ENCODE measurements around the gene MICB.
"Not testable (repeated sequence)": the region's sequence is repeated elsewhere in the genome, so short reads cannot be mapped to it uniquely, and the experiment has no call there.

Gene MICB

DNA sequence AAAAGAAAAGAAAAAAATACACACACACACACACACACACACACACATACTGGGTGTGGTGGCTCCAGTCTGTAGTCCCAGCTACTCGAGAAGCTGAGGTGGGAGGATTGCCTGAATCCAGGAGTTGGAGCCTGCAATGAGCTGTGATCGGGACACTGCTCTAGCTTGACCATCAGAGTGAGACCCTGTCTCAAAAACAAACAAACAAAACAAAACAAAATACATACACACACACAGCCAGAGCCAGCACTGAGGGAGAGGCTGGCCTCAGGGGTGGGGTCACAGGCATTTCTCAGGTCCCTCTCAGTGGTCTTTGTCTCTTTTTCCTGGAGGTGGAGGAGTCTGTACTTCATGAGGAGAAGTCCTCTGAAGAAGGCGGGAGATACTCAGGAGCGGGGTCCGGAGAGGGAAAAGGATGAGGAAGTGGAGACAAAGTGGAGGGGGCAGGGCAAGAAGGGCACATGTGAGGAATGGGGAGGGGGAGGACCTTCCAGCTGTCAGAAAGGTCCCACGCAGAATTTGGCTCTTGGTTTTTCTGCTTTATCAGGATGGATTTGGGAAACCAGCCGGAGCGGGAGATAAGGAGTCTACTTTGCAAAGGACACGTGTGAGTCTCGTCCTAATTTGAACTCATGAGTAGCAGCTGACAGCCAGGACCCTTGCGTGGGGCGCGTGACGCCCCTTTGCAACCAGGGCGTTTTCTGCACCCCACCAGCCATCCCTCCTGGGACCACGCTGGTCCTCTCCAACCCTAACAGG is 7.7 kb upstream of the MICB start:
- H3K9ac ChIP-seq (ENCODE audit: insufficient read length), result no peak overlapping the region
- no peak for DNase-seq (ENCODE audit: low read depth, low spot score)
- H3K4me3 ChIP-seq, result no peak overlapping the region
- no peaks in the 10 kb centered on the region for H3K9me3 ChIP-seq (ENCODE audit: low read depth, low read length)
- H3K36me3 ChIP-seq (ENCODE audit: insufficient read depth, low read length), result no peaks in the 10 kb centered on the region
- no peak for TF ChIP-seq POLR2AphosphoS5 (IDR thresholded peaks at IDR 0.05; ENCODE audit: borderline replicate concordance, low read depth, low read length)
- no peak for TF ChIP-seq FOXP2 (optimal IDR thresholded peaks at IDR 0.05; ENCODE audit: control extremely low read depth, extremely low read length, insufficient read depth)
- TF ChIP-seq EZH2 (IDR thresholded peaks at IDR 0.05), result no peak
- H3K27ac ChIP-seq, result no peak overlapping the region

DNA sequence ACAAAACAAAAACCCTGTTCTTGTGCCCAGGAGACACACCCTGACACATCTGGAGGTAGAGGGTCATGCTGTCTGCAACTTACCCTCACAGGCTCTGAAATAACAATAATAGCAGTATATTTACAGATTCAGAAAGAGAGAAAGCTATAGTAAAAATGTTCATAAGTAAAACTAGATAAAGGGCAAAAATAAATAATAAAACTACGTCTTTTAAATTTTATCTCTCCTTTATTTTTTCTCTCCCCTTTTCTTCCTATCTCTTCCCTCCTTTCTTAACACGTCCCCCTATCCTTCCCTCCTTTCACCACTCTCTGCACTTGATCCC is 4.4 kb upstream of the MICB start:
- not testable (repeated sequence) for H3K9me3 ChIP-seq (ENCODE audit: low read depth, low read length); H3K36me3 ChIP-seq (ENCODE audit: insufficient read depth, low read length); DNase-seq (ENCODE audit: low read depth, low spot score)
- peak overlapping the region; percentile 71 for H3K9ac ChIP-seq (ENCODE audit: insufficient read length)
- H3K4me3 ChIP-seq, result peak overlapping the region; percentile 76
- H3K27ac ChIP-seq, result 0 out of 2 replicates have a peak overlapping the region, but pooled peaks have one; percentile 44

DNA sequence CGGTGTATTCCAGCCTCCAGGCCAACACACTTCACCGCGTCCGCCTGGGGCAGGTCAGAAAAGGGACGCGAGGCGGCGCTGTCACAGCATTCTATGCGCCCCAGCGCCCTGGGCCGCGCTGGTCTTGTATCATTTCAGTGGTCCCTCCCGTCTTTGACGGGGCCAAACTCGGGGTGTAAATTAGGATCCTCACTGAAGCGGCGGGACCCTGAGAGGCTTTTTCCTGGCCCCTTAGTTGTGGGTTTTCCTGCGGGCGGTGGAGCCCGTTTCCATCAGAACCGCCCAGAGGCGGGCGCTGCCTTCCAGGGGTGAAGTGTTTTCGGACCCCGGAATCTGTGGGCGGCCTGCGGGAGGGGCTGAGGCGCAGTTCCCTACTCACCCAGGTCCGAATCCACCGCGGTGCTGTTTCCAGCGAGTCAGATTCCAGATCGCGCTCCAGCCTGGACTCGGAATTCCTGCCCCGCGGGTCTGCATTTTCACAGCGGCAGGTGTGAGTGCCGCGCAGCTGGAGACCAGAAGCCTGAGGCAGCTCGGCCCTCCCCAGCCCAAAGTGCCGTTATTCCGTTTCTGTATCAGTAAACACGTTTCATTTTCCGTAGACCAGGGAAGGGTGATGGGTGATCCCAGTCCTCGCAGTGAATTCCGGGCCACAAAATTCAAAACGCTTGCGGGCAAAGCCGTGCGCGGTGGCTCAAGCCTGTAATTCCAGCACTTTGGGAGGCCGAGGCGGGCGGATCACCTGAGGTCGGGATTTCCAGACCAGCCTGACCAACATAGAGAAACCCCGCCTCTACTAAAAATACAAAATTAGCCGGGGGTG is 3.9 kb upstream of the MICB start:
- TF ChIP-seq POLR2AphosphoS5 (IDR thresholded peaks at IDR 0.05; ENCODE audit: borderline replicate concordance, low read depth, low read length) (0 out of 2 replicates have a peak, but pooled peaks have one; percentile 17), EZH2 (IDR thresholded peaks at IDR 0.05) (no peak)
- Histone ChIP-seq H3K36me3 (ENCODE audit: insufficient read depth, low read length) (no peaks in the 10 kb centered on the region), H3K9ac (ENCODE audit: insufficient read length) (peak overlapping the region; percentile 71), H3K9me3 (ENCODE audit: low read depth, low read length) (no peaks in the 10 kb centered on the region), H3K4me3 (peak overlapping the region; percentile 76), H3K27ac (peak overlapping the region; percentile 73; the same call in 1 of the 2 replicates)
- DNase-seq (ENCODE audit: low read depth, low spot score), result no peak

DNA sequence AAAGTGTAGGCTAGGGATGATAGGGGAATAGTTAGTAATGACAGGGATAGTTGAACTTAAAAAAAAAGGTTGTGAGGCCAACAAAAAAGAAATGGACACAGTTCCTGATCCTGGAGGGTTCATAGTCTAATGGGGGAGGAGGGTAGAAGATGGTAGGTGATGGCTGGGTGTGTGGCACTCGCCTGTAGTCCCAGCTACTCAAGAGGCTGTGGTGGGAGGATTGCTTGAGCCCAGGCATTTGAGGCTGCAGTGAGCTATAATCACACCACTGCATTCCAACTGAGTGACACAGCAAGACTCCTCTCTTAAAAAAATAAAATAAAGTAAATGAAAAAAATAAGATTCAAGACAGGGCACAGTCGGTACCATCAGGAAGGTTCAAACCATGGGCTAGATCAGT is 2.4 kb upstream of the MICB start:
- no peak for TF ChIP-seq POLR2AphosphoS5 (IDR thresholded peaks at IDR 0.05; ENCODE audit: borderline replicate concordance, low read depth, low read length)
- no peak for TF ChIP-seq FOXP2 (optimal IDR thresholded peaks at IDR 0.05; ENCODE audit: control extremely low read depth, extremely low read length, insufficient read depth)
- TF ChIP-seq EZH2 (IDR thresholded peaks at IDR 0.05), result no peak
- no peak for DNase-seq (ENCODE audit: low read depth, low spot score)
- Histone ChIP-seq H3K9ac (ENCODE audit: insufficient read length) (peak overlapping the region; percentile 71), H3K36me3 (ENCODE audit: insufficient read depth, low read length) (no peaks in the 10 kb centered on the region), H3K4me3 (peak overlapping the region; percentile 76), H3K27ac (peak overlapping the region; percentile 73), H3K9me3 (ENCODE audit: low read depth, low read length) (no peaks in the 10 kb centered on the region)

DNA sequence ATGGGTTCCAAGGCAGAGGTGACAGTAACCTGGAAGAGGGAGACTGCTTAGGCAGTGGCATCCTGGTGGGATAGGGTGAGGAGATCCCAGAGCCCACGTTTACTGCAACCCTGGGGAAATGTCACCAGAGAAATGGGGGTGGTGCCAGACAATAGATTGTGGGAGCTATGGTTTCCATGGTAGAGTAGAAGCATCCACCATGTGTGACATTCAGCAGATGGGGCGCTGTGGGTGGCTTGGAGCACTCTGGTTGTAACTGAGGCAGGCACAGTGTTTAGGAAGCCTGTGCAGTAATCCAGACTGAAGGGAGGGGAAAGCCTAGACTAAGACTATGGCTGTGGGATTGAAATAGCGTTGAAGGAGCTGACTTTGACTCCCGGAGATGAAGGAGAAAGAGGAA is 1.1 kb upstream of the MICB start:
- not testable (repeated sequence) for H3K9me3 ChIP-seq (ENCODE audit: low read depth, low read length); H3K9ac ChIP-seq (ENCODE audit: insufficient read length); H3K27ac ChIP-seq; H3K36me3 ChIP-seq (ENCODE audit: insufficient read depth, low read length); DNase-seq (ENCODE audit: low read depth, low spot score)
- peak overlapping the region; percentile 86 for H3K4me3 ChIP-seq

DNA sequence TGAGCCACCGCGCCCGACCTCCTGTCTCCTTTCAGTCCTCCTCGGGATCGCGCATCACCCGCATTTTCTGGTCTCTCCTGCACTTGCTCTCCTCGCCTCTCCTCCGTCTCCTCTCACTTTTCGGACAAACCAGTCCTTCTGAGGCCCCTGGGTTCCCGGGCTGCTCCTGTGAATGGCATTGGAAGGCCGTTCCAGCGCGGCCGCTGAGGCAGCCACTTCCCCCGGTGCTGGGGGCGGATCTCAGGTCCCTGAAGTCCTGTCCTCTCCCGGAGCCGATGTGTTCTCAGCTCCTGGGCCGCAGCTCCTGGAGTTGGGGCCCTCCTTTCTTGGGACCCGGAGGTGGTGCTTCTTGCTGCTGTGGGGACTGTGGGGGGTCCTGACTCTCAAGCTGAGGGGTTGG is 803 bp downstream of the MICB start:
- TF ChIP-seq EZH2 (IDR thresholded peaks at IDR 0.05) (no peak), POLR2AphosphoS5 (IDR thresholded peaks at IDR 0.05; ENCODE audit: borderline replicate concordance, low read depth, low read length) (no peak), FOXP2 (optimal IDR thresholded peaks at IDR 0.05; ENCODE audit: control extremely low read depth, extremely low read length, insufficient read depth) (no peak)
- DNase-seq (ENCODE audit: low read depth, low spot score), result no peak
- no peak overlapping the region for H3K9ac ChIP-seq (ENCODE audit: insufficient read length)

DNA sequence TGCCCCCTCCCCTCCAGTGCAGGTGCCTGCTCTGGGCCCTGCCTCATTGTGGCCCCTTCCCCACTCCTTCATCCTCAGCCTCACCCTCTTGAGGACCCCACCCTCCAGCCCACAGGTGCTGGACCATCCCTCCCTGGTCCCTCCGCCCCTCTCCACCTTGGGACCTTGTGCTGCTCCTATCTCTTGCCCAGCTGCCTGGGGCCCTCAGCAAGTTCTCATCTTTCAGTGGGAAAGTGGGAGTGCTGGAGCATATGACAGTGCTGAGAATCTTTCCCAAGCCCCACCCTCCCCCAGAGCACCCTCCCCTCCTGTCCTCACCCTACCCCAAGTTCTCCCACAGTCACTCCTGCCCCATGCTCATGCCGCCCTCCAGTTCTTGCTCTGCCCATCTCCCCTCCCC is 1.7 kb downstream of the MICB start:
- not testable (repeated sequence) for H3K4me3 ChIP-seq; H3K9ac ChIP-seq (ENCODE audit: insufficient read length); H3K27ac ChIP-seq; DNase-seq (ENCODE audit: low read depth, low spot score); H3K36me3 ChIP-seq (ENCODE audit: insufficient read depth, low read length); H3K9me3 ChIP-seq (ENCODE audit: low read depth, low read length)

More for the DNA sequence above, 803 bp downstream of the MICB start:
- H3K27ac ChIP-seq, result no peak overlapping the region
- no peak overlapping the region for H3K4me3 ChIP-seq
- H3K9me3 ChIP-seq (ENCODE audit: low read depth, low read length), result no peaks in the 10 kb centered on the region
- H3K36me3 ChIP-seq (ENCODE audit: insufficient read depth, low read length), result no peaks in the 10 kb centered on the region

DNA sequence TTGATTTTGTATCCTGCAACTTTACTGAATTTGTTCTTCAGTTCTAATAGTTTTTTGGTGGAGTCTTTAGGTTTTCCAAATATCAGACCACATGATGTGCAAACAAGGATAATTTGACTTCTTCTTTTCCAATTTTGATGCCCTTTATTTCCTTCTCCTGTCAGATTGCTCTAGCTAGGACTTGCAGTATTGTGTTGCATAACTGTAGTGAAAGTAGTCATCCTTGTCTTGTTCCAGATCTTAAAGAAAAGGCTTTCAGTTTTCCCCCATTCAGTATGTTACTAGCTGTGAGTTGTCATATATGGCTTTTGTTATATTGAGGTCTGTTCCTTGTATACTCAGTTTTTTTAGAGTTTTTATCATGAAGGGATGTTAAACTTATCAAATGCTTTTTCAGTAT is 4.6 kb downstream of the MICB start:
- no peak for TF ChIP-seq EZH2 (IDR thresholded peaks at IDR 0.05)
- TF ChIP-seq FOXP2 (optimal IDR thresholded peaks at IDR 0.05; ENCODE audit: control extremely low read depth, extremely low read length, insufficient read depth), result no peak
- no peak for TF ChIP-seq POLR2AphosphoS5 (IDR thresholded peaks at IDR 0.05; ENCODE audit: borderline replicate concordance, low read depth, low read length)
- H3K4me3 ChIP-seq, result no peak overlapping the region
- H3K36me3 ChIP-seq (ENCODE audit: insufficient read depth, low read length), result peaks cover 6% of the 10 kb centered on the region; the same call in 1 of the 2 replicates
- no peak overlapping the region for H3K27ac ChIP-seq
- H3K9ac ChIP-seq (ENCODE audit: insufficient read length), result no peak overlapping the region
- no peaks in the 10 kb centered on the region for H3K9me3 ChIP-seq (ENCODE audit: low read depth, low read length)
- no peak for DNase-seq (ENCODE audit: low read depth, low spot score)

DNA sequence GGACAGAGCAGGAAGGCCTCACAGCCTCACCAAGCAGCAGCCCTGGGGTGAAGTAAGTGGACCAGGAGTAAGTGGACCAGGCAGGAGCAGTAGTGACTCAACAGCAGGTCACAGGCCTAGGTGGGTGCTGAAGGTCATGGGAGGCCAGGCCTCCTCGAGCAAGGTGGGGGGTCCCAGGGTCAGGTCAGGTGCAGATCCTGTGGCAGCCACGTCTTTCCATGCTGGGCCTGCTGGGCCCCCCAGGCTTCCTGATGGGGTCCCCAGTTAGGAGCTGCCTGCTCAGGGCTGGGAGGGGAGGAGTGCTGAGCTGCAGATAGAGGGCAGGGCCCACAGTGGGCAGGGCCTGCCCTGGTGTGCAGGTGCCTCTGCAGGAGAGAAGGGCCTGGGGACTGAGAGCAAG is 11.1 kb downstream of the MICB start:
- H3K27ac ChIP-seq; H3K9me3 ChIP-seq (ENCODE audit: low read depth, low read length); H3K9ac ChIP-seq (ENCODE audit: insufficient read length); DNase-seq (ENCODE audit: low read depth, low spot score); H3K4me3 ChIP-seq; H3K36me3 ChIP-seq (ENCODE audit: insufficient read depth, low read length): not testable (repeated sequence)
